Right lobe of liver (tissue), 6 donors: ENCODE data around the gene NPDC1. TPM values are rescaled to one million over a fixed set of nuclear protein-coding genes. Genes with fewer than 3 reads are reported as not detected.
"Not testable (repeated sequence)": the region's sequence is repeated elsewhere in the genome, so short reads cannot be mapped to it uniquely, and the experiment has no call there.

Source experiments
- ATAC-seq, 4 donors: fragments of 200-7000 bp; cut with Tn5 transposase; one replicate each; pipeline ENCODE4 v1.9.1; 2020; ENCODE audit warnings: mild to moderate bottlenecking in 4 of 4, moderate library complexity in 4 of 4
- DNase-seq, 3 donors: peaks; one replicate each; pipeline ENCODE4 v3.0.0-alpha.2; 2020
- H3K27ac ChIP-seq, 3 donors: fragments of 200-600 bp; one replicate each; pipeline ENCODE4 v1.8.0; 2022
- H3K27me3 ChIP-seq, 2 donors: fragments of 200-600 bp; one replicate each; pipeline ENCODE4 v1.8.0; 2022
- H3K36me3 ChIP-seq, 4 donors: fragments of 200-600 bp; sonication (generic) in 1 of 4; one replicate each; pipeline versions ENCODE4 v1.5.1 to v1.8.0; 2017 to 2022; ENCODE audit warnings: control low read depth in 1 of 4
- H3K4me1 ChIP-seq, 4 donors: fragments of 200-600 bp; sonication (generic) in 1 of 4; one replicate each; pipeline versions ENCODE4 v1.5.1 to v1.8.0; 2017 to 2022; ENCODE audit warnings: control low read depth in 1 of 4
- H3K4me3 ChIP-seq, 3 donors: fragments of 200-600 bp; one replicate each; pipeline ENCODE4 v1.8.0; 2022
- H3K9me3 ChIP-seq, 4 donors: fragments of 200-600 bp; sonication (generic) in 1 of 4; one replicate each; pipeline versions ENCODE4 v1.5.1 to v1.8.0; 2017 to 2022; ENCODE audit warnings: control low read depth in 1 of 4
- POLR2A ChIP-seq: fragments of 450-650 bp; IDR thresholded peaks from one replicate; pipeline ENCODE4 v1.6.1; 2017; ENCODE audit warnings: antibody characterized with exemption, mild to moderate bottlenecking
- WGBS: methylation state at CpG from one replicate; pipeline ENCODE4 v1.1.6; 2018; ENCODE audit warnings: low coverage, low lambda C conversion rate; ENCODE audit not compliant: insufficient coverage; ENCODE audit errors: missing lambda C conversion rate; 5-methylcytosine and 5-hydroxymethylcytosine counted together
- intact Hi-C, 2 donors: fragments of 100-400 bp; cut with DNase I; formaldehyde crosslinking; loops; one replicate each; pipeline versions ENCODE4 v1.11.2 to v1.14.1; 2022
- total RNA-seq, 6 experiments: library from RNA; depleted of rRNA in 2 of 6; stranded (reverse); fragments of >200 nt in 2 of 6; fragmentation: NEBNext Ultra II Directional in 3 of 6; extraction: Animal tissue kit (Norgen Biotek cat#: 25700) in 3 of 6; gene quantifications; one replicate each; pipeline versions ENCODE4 v1.1.0 to v1.2.4, GENCODE V29; 2016 to 2023
- TF ChIP-seq, protein P1 (sequence below), 4 donors: fragments of 200-600 bp in 3 of 4; fragments of 450-650 bp in 1 of 4; IDR thresholded peaks; one replicate each; pipeline versions ENCODE4 v1.5.1 to v1.8.0; 2016 to 2022; ENCODE audit warnings: antibody characterized with exemption in 4 of 4, mild to moderate bottlenecking in 2 of 4
- donor health status: DM: no; HTN: yes; CAD: no.
- donor health status: DM: no; HTN: no; CAD: no.
- donor health status: DM: no; HTN: no; CAD: no.
- donor health status: DM: no; HTN: yes; CAD: no.
- donor health status: DM: no; HTN: yes; CAD: no.

NPDC1 gene
- total RNA-seq, 6 experiments from 2014 or later: 9.3 to 14.9 (median 12.2) TPM

DNA sequence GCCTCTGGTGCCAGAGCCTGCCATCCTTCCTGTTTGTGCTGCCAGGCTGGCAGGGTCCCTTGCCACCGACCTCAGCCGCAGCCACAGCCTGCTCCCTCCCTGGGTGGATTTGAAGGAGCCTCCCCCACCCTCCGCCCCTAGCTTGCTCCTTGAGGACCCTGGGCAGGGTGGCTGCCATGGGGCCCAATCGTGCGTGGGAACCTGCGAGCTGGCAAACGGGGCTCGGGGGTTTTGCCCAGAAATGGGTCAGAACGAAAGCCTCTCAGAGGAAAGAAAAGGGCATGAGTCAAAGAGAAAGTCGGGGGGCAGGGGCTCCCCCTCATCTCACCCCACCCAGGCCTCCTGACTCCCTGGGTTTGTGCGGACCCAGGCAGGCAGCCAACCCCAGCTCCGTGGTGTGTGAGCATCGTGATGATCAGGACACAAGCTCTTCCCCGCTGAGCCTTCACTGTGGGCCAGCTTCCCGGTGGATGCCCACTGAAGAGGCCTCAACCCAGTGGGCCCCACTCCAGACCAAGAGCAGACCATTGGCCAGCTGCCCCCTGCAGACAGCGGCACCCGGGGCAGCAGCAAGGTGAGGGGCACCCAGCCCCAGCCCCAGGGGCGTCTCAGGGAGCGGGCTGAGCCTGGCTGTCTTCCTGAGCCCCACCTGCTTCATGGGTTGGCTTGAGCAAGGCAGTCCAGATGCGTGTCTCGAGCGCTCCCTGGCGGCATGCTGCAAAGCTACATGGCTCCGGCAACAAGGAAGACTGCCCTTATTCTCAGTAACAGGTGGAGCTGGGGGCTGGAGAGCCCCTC, 11.1 kb downstream of the NPDC1 start:
- TF ChIP-seq, protein P1, sequence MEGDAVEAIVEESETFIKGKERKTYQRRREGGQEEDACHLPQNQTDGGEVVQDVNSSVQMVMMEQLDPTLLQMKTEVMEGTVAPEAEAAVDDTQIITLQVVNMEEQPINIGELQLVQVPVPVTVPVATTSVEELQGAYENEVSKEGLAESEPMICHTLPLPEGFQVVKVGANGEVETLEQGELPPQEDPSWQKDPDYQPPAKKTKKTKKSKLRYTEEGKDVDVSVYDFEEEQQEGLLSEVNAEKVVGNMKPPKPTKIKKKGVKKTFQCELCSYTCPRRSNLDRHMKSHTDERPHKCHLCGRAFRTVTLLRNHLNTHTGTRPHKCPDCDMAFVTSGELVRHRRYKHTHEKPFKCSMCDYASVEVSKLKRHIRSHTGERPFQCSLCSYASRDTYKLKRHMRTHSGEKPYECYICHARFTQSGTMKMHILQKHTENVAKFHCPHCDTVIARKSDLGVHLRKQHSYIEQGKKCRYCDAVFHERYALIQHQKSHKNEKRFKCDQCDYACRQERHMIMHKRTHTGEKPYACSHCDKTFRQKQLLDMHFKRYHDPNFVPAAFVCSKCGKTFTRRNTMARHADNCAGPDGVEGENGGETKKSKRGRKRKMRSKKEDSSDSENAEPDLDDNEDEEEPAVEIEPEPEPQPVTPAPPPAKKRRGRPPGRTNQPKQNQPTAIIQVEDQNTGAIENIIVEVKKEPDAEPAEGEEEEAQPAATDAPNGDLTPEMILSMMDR (IDR thresholded peaks at IDR 0.05): peak; percentile 89 to 94 (median 89)
- no peak for TF ChIP-seq POLR2A
- WGBS: 10% methylated on average over 10 of the region's 24 CpGs
- no peaks in the 10 kb centered on the region for H3K27me3 ChIP-seq
- H3K4me1 ChIP-seq: peaks cover 0 to 3% (median 0%) of the 10 kb centered on the region in 4 donors
- no peak overlapping the region for H3K4me3 ChIP-seq
- peak overlapping the region in 1 of 3 donors; percentile 18 for H3K27ac ChIP-seq
- ATAC-seq: peak; percentile 73 to 85 (median 82)
- no peaks in the 10 kb centered on the region for H3K36me3 ChIP-seq
- intact Hi-C loops: loop anchor here (5.0 to 10.0 kb wide), 5 partner anchors 83 to 260 kb away; partner anchors contain the start of genes C8G (in 1 of the 2), FBXW5 (in 1 of the 2), LCN12 (in 1 of the 2) and PHPT1 (in 1 of the 2)
- peak; percentile 83 to 90 (median 87) for DNase-seq
- H3K9me3 ChIP-seq: no peaks in the 10 kb centered on the region

DNA sequence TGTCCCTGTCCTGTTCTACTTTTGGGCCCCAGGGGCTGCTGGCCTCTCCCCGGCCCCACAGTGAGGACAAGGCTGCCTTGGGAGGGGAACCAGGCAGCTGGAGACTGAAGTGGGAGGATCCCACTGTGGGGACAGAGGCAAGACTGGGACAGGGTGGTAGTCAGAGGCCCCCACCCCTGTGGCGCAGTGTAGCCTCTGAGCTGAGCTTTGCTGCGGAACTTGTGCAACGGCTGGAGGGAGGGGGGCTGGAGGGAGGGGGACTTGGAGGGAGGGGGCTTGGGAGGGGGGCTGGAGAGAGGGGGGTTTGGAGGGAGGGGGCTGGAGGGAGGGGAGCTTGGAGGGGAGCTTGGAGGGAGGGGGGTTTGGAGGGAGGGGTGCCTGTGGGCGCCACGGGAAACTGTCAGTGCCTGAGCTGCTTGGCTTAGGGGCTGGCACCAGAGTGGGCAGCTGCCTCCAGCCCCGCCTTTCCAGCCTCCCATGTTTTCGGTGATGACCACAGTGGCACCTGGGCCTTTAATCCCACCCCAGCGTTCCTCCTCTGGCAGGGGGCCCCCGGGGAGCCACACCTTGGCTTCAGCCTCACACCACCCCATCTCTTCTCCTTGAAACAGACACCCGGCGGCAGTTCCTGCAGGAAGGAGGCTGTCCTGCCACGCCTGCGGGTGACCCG, 11.8 kb downstream of the NPDC1 start:
- peak overlapping the region in 1 of 3 donors; percentile 18 for H3K27ac ChIP-seq
- WGBS: 57% methylated on average over 6 of the region's 15 CpGs
- DNase-seq: no peak
- H3K4me1 ChIP-seq: peaks cover 0 to 7% (median 3%) of the 10 kb centered on the region in 4 donors
- no peaks in the 10 kb centered on the region for H3K9me3 ChIP-seq
- no peaks in the 10 kb centered on the region for H3K27me3 ChIP-seq
- no peaks in the 10 kb centered on the region for H3K36me3 ChIP-seq
- TF ChIP-seq, protein P1 (IDR thresholded peaks at IDR 0.05): no peak
- no peak for TF ChIP-seq POLR2A
- H3K4me3 ChIP-seq: peak overlapping the region in 1 of 3 donors; percentile 21
- ATAC-seq: no peak
- intact Hi-C loops: loop anchor here (5.0 to 10.0 kb wide), 4 partner anchors 82 to 259 kb away; partner anchors contain the start of genes C8G (in 1 of the 2), FBXW5 (in 1 of the 2), LCN12 (in 1 of the 2) and PHPT1 (in 1 of the 2)

DNA sequence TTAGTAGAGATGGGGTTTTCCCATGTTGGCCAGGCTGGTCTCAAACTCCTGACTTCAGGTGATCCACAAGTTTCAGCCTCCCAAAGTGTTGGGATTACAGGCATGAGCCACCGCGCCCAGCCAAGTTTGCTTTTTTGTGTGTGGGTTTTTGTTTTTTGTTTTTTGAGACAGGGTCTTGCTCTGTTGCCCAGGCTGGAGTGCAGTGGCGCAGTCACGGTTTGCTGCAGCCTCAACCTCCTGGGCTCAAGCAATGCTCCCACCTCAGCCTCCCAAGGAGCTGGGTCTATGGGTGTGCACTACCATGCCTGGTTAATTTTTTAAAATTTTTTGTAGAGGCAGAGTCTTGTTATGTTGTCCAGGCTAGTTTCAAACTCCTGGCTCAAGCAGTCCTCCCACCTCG, 12.5 kb downstream of the NPDC1 start:
- intact Hi-C loops: loop anchor here (5.0 to 10.0 kb wide), 4 partner anchors 81 to 259 kb away; partner anchors contain the start of genes C8G (in 1 of the 2), FBXW5 (in 1 of the 2), LCN12 (in 1 of the 2) and PHPT1 (in 1 of the 2)
- not testable (repeated sequence) for H3K36me3 ChIP-seq, H3K27me3 ChIP-seq, ATAC-seq, H3K9me3 ChIP-seq, DNase-seq, H3K27ac ChIP-seq
- Histone ChIP-seq H3K4me1 (peaks cover 0 to 14% (median 7%) of the 10 kb centered on the region in 4 donors), H3K4me3 (peak overlapping the region in 1 of 3 donors; percentile 21)
- WGBS: 100% methylated on average over 1 of the region's 5 CpGs

DNA sequence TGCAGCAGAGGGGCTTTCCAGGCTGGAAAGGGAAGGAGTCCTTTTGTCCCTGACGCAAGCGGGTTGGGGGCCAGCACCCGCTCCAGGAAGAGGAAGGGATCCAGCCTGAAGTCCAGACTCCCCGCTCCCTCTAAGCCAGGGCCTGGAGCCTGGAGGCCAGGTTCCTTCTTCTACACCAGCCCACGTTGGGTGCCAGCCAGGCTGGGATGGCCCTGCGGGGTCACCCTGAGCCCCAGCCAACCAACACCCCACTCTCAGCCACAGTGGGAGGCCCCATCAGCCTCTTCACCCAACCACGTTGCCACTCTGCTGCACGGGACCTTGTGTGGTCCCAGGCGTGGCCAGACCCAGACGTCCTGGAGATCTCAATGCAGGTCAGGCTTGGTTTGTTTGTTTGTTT, 13.1 kb downstream of the NPDC1 start:
- Histone ChIP-seq H3K36me3 (no peaks in the 10 kb centered on the region), H3K4me1 (peaks cover 0 to 15% (median 7%) of the 10 kb centered on the region in 4 donors), H3K27me3 (no peaks in the 10 kb centered on the region), H3K9me3 (no peaks in the 10 kb centered on the region), H3K27ac (peak overlapping the region in 1 of 3 donors; percentile 37), H3K4me3 (peak overlapping the region in 1 of 3 donors; percentile 4)
- DNase-seq (peak in 2 of 3 donors; percentile 64 to 82), ATAC-seq (peak; percentile 5 to 35 (median 8))
- 77% methylated on average over 6 of the region's 10 CpGs for WGBS
- intact Hi-C loops: loop anchor here (5.0 to 10.0 kb wide), 4 partner anchors 81 to 258 kb away; partner anchors contain the start of genes C8G (in 1 of the 2), FBXW5 (in 1 of the 2), LCN12 (in 1 of the 2) and PHPT1 (in 1 of the 2)
- TF ChIP-seq POLR2A: no peak
- TF ChIP-seq, protein P1 (IDR thresholded peaks at IDR 0.05): no peak
